Activated CD8-positive, alpha-beta memory T cell treated with anti-CD3 and anti-CD28 coated beads, Interleukin-2, amount 50 U/mL, for 1 hour (primary cell): Measurements from ENCODE around the gene HSPA8.
"Not testable (repeated sequence)": the region's sequence is repeated elsewhere in the genome, so short reads cannot be mapped to it uniquely, and the experiment has no call there.

Source experiments
- DNase-seq: peaks from one replicate; pipeline ENCODE4 v3.0.0-alpha.2; 2020; ENCODE audit errors: extremely low read depth

HSPA8 gene

DNA sequence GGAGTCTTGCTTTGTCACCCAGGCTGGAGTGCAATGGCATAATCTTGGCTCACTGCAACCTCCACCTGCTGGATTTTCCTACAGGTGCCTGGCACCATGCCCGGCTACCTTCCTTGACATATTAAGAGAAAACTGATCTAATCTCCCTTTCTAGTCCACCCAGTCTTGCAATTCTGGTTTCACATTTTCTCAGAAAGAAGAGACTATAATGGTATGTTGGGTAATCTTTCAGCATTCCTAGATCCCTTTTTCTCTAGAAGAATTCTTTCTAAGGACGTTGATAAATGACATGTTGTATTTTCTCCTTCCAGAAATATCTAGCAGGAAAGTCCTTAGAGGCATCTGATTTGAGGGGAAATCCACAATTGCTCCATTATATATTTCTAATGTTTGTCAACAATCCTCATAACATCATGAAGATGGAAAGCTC lies 10.4 kb upstream of the HSPA8 start:
- DNase-seq = no peak

DNA sequence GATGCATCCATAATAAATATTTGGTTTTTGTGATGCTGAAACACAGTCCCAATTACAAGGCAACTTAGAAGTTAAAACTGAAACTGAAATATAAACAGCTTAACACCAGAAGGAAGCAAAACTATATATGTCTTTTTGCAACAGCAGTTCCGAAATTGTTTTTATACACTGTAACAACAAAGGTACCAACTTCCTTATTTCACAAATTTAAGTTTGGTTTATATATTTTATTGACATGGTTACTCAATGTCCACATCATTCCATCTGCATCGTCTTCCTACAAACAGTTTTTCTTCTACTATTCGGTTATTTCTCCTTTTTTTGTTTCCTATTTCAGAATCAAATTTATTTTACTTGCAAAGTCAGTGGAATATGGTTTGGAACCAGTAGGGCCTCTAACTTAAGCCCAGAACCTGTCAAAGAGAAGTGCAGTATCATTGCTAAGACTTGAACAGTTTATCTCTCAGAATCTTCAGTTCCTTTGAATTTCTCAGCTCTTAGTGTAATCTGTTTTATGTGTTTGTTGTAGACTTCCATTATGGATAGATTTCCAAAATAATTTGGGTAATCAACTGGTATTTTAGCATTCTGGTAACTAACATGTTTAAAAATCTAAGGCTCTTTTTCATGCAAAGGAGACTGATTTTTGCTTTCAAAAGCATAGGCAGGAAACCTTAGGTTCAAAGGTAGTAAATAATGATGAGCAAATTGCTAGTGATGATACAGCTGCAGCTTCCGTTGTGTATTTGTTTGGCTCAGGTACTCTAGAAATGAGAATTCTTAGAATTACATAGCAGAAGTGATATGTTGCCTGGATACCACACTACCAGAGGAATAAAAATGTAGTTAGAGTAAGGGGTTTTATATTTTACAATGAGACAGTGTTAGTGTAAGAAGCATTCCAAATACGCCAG lies 8.2 kb upstream of the HSPA8 start:
- DNase-seq = no peak

DNA sequence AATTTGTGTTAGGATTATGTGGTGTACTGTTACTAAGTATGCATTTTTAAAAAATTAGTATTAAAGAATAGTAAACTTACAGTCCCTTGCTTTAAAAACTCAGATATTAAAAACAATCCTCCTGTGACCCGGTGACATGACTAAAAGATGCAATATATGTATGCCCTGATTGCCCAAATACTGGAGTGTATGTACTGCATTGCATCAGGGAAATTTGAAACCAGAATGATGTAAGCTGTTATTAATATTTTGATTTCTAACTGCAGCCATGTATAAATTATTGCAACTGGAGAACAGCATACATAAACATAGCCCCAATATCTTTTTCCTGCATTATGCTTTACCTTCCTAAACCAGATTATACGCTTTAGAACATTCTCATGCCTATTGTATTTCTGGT lies 3.7 kb upstream of the HSPA8 start:
- no peak for DNase-seq

DNA sequence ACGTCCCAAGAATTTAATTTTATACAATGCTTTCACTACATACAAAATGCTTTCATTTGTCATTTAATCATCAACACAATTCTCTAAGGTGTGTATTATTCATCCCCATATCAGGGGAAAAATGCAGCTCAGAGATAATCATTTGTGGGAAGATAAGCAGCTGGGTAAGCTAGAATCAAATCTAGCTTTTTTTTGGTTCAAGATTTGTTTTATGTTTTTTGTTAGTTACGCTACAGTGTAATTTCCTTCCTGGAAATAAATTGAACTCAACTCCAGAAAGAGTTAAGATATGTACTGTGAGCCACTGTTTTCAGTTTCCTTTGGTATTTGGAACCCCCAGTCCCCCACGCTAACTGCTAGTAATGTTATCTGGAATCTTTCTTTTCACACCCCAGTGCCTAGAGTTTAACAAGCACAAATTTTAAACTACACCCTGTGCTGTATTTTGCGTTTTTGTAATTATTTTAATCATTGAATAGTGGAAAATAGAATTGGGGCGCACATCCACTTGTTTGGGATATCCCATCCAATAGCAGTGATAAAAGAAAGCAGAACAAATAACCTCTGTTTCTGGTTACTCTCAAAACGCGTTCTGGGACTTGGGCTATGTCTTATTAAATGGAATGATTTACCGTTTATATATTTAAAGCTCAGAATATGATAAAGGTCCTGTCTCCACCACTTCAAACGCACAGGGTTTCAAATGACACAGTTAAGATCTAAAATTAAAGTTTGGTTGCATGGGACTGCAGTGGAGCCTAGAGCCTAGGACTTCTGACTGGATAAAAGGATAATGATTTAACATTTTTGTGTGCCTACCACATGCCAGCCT lies 2.1 kb upstream of the HSPA8 start:
- no peak for DNase-seq

DNA sequence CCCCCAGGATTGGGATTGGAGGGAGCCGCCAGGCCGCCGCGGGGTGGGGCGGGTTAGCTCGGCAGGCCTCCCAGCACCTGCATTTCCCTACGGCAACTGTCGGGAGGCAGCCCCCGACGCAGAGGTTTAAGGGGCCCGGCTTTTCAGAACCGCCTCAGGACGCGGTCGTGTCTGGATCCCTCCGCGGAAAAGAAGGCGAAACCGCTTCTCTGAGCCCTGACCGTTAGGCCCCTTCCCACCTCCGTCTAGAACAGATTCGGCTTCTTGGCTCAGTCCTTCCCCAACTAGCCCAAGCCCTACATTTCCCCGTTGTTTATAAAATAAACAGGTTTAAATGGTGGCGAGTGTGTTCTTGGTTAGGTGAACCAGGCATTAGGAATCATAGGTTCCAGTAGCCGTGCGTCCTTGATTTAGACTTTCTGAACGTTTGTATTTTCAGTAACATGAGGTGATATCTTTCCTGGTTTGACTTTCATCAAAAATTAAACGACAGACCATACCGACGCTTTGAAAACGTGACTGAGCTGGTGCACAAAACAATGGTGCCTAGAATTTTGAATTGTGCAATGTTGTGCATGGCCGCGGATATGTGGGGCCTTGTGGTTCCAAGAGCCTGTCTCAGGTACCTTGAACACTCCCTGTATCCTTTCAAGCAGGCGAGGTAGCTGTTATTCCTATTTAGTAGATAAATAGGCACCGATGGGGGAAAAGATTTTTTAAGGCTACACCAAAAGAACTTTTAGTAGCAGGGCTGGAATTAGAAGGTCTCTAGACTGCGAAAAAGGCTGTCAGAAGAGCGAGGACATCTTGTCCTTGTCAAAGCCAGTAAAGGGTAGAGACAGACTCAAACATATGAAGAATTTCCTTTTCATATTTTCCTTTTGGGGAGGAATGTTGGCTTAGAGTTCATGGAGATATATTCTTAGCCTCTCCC lies 1.2 kb upstream of the HSPA8 start:
- no peak for DNase-seq

DNA sequence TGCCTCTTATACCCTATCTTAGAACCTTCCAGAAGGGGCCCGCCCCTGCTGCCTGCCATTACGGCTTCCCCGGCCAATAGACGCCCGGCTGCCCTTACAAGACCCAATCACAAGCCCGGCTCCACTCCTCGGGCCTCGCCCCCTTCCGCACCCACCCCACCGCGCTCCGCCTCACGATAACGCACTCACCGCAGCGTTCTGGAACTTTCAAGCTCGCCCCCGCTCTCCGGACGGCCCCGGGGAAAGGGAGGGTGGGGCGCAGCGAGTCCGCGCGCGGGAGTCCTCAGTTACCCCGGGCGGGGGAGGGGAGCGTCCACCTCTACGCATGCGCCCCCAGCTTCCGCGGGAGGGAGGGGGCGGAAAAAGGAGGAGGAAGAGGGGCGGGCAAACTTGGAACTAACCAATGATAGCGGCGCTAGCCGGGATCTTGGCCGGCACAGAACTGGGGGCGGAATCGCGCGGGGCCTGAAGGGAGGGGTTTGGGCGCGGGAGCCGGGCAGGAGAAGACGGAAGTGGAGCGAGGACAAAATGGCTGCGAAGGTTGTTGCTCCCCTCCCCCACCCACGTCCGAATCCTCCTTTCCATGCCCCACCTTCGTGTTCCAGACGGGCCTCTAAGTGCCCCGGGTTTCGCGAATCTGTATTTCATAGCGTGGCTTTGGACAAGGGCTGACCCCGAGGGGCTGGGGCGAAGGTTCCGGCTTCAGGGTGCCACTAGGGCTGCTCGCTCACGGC lies 389 bp upstream of the HSPA8 start:
- DNase-seq = peak; percentile 99

DNA sequence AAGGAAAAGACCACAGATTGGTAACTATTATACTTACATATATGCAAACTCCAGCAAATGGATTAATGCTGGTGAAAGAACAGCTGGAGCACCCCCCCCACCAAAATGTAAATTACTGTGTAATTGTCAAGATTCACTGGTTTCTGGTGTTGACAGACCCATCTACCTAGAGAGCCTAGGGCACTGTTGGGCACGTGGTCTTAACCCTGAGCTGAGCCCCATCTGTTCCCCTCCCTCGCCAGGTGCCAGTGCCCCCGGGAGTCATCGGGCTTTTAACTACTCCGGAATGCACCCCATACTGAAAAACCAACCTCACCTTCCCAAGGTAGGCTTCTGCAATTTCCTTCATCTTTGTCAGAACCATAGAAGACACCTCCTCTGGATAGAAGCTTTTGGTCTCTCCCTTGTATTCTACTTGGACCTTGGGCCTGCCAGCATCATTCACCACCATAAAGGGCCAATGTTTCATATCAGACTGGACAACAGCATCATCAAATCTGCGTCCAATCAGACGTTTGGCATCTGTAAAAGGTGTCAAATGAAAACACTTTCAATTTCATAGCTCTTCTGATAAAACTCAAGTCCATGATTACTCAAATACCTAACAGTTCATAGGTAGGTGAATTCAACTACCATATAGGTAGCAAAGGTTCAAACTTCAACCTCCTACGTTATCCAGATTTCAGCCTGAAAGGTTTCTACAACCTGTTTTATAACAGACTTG lies 1.5 kb downstream of the HSPA8 start:
- no peak for DNase-seq

DNA sequence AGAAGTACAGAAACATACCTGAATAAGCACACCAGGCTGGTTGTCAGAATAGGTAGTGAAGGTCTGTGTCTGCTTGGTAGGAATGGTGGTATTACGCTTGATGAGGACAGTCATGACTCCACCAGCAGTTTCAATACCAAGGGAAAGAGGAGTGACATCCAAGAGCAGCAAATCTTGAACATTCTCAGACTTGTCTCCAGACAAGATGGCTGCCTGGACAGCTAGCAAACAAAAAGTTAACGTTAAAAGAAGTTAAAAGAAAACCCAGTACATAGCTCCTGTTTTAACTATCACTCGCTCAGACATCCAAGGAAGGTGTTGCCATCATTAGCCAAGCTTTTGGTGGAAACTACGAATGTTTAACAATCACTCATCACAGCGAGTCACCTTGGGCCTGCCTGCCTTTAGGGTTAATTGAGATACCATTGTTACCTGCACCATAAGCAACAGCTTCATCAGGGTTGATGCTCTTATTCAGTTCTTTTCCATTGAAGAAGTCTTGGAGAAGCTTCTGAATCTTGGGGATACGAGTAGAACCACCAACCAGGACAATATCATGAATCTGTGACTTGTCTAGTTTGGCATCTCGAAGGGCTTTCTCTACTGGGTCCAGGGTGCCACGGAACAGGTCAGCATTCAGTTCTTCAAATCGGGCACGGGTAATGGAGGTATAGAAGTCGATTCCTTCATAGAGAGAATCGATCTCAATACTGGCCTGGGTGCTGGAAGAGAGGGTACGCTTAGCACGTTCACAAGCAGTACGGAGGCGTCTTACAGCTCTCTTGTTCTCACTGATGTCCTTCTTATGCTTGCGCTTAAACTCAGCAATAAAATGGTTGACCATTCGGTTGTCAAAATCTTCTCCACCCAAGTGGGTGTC lies 2.7 kb downstream of the HSPA8 start:
- not testable (repeated sequence) for DNase-seq

DNA sequence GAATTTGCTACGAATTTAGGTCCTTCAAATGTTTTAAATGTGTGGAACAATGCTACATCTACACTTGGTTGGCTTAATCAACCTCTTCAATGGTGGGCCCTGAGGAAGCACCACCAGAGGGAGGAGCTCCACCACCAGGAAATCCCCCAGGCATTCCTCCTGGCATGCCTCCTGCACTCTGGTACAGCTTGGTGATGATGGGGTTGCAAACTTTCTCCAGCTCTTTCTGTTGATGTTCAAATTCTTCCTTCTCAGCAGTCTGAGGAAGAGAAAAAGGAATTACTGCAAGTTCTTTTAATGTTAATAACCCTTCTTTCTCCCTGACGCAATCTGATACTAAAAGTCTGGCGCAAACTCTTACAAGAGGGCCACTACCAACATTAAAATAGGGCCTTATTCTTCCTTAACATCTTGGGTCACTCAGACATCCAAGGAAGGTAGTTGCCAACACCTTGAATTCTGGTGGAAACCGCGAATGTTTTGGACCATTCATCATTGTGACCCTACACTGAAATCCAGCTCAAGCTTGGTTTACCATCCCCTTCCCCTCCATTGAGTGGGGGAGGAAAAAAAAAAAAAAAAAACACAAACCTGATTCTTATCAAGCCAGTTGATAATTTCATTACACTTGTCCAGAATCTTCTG lies 4.2 kb downstream of the HSPA8 start:
- no peak for DNase-seq

DNA sequence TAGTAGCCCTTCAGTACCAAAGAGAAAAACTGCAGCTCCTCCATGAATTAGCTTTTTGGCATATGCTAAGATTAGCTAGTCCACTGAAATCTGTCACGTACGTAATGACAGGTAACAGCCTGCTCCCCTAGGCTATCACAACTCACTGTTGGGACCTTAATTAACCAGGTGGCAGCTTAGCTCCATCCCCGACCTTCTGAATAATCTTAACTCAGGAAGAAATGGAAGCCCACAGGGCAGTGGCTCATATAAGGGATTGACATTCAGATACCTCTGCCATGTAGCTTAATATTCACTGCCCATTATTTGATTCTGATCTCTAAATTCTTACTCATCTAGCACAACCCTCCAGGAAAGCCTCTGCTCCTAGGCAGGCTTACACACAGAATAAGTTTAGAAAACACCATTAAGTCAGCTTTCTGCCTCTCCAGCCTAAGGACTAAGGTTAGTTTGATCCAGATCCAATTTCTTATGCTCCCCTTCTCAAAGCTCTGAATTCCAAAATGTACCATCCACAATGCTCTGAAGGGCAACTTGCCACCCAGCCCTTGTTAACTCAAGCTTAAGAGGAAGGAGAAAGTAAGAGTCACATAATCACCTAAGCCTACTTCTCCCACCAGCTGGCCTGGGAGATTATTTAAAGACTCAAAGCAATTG lies 5.0 kb downstream of the HSPA8 start:
- no peak for DNase-seq

DNA sequence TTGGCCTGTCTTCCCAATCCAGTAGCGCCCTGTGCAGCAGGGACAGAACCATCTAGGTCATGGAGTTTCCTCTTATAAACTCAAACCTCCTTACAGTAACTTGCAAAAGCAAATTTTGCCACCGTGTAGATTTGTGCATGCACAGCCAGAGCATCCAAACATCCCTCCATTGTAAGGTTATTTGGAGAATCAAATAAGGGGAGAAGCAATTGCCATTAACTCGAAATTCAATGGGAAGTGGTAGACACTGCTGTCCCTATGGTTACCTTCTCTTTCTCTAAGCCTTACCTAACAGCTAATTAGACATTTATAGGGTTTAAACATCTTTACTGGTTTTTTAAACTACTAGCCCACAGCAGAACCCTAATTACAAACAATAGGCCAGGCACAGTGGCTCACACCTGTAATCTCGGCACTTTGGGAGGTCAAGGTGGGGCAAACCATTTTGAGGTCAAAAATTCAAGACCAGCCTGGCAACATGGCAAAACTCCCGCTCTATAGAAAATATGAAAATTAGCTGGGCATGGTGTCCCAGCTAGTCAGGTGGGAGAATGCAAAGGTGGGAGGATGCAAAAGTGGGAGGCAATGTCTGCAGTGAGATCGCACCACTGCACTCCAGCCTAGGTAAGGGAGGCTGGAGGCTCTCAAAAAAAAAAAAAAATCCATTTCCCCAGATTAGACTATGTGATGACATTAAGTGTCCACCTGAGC lies 6.6 kb downstream of the HSPA8 start:
- DNase-seq = no peak

DNA sequence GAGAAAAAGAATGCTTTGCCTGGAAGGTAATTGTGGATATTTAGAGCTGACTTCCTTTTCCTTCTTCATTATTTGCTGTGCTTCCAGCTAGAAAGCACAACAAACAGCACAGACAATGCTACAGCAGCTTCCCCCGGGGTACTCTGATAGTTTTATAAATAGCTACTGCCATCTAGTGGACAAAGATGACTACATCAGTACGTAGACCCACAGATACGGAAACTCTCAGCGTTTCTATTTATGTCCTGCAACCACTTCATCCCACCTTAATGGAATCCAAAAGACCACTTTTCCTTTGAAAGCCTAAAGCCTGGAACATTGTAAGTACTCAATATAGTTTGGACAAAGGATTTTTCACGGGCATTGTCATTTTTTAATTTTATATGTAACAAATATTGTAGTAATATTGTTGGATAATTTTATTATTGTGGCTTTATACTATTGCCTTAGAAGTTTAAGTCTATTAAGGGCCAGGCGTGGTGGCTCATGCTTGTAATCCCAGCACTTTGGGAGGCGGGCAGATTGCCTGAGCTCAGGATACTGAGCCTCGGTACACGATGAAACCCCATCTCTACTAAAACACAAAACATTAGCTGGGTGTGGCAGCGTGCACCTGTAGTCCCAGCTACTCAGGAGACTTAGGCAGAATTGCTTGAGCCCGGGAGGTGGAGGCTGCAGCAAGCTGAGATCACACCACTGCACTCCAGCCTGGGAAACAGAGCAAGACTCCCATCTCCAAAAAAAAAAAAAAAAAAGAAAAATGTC lies 7.5 kb downstream of the HSPA8 start:
- no peak for DNase-seq

DNA sequence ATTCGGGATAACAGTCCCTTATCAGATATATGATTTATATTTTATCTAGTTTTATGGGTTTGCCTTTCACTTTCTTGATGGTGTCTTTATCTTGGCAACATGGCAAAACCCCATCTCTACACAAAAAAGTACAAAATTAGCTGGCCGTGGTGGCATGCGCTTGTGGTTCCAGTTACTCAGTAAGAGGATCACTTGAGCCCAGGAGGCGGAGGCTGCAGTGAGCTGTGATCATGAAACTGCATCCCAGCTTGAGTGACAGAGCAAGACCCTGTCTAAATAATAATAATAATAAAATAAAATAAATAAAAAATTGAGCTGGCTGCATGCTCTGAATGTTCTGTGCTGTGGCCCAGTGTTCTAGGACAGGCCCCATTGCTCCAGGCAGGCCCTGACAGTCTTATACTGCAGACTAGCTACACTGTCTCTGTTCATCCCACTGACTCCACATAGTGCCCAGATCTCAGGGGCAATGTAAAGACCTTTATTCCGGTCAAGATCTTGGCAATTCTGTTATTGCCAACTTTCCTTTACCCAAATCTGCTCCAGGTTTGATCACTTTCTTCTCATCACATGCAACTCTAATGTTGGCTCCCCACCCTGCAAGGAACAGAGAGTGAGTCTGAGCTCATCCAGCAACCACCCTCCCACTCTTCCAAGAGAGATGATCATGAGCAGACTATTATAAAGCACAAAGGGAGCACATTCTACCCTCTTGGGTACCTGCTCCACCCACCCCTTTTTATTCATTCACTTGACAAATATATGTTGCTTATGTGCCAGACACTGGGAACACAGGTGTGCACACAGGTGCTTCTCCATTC lies 8.8 kb downstream of the HSPA8 start:
- DNase-seq = no peak

DNA sequence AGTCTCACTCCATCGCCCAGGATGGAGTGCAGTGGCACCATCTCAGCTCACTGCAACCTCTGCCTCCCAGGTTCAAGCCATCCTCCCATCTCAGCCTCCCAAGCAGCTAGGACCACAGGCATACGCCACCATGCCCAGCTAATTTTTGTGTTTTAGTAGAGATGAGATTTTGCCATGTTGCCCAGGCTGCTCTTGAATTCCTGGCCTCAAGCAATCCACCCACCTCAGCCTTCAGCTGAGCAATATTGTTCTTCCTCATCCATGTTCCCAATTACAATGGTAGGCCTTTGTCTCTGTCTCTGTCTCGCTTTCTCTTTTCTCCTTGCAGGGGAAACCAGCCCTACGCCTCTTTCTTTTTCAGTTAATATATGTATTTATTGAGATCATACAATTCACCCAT lies 10.3 kb downstream of the HSPA8 start:
- DNase-seq = no peak

DNA sequence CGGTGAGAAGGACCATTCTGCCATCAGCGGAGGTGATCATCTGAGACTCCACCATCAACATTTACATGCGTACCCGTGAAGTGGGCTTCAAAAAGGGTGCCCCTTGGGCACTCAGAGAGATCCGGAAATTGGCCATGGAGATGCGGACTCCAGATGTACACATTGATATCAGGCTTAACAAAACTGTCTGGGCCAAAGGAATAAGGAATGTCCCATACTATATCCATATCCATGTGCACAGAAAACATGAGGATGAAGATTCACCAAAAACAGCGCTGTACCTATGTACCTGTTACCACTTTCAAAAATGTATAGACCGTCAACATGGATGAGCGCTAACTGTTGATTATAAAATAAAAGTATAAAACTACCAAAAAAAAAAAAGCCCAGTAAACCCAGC lies 10.8 kb downstream of the HSPA8 start:
- DNase-seq = no peak

DNA sequence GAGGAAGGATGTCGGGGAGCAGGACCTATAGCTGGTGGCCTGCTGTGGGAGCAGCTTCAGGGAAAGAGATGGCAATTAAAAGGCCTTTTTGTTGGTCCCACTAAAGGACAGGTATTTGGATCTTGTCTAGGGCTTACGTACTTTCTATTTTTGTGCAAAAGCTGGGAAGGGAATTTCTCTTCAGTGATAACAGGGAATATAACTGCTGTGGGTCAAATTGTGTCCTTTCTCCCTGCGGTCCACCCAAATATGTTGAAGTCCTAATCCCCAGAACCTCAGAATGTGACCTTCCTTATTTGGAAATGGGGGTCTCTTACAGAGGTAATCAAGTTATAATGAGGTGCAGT lies 14.0 kb downstream of the HSPA8 start:
- no peak for DNase-seq
